ENCODE measurements around the gene HIPK1.

GRCh38 chr1:113924473-113924872, 4.7 kb upstream of the HIPK1 start:
- TF ChIP-seq, protein P1, sequence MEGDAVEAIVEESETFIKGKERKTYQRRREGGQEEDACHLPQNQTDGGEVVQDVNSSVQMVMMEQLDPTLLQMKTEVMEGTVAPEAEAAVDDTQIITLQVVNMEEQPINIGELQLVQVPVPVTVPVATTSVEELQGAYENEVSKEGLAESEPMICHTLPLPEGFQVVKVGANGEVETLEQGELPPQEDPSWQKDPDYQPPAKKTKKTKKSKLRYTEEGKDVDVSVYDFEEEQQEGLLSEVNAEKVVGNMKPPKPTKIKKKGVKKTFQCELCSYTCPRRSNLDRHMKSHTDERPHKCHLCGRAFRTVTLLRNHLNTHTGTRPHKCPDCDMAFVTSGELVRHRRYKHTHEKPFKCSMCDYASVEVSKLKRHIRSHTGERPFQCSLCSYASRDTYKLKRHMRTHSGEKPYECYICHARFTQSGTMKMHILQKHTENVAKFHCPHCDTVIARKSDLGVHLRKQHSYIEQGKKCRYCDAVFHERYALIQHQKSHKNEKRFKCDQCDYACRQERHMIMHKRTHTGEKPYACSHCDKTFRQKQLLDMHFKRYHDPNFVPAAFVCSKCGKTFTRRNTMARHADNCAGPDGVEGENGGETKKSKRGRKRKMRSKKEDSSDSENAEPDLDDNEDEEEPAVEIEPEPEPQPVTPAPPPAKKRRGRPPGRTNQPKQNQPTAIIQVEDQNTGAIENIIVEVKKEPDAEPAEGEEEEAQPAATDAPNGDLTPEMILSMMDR (IDR thresholded peaks at IDR 0.05; ENCODE audit: insufficient read depth, low read length): no peak
- TF ChIP-seq GABPA (IDR thresholded peaks at IDR 0.05; ENCODE audit: low read depth) (no peak), POLR2AphosphoS5 (IDR thresholded peaks at IDR 0.05; ENCODE audit: low read depth) (no peak)
- TF ChIP-seq, protein P2, sequence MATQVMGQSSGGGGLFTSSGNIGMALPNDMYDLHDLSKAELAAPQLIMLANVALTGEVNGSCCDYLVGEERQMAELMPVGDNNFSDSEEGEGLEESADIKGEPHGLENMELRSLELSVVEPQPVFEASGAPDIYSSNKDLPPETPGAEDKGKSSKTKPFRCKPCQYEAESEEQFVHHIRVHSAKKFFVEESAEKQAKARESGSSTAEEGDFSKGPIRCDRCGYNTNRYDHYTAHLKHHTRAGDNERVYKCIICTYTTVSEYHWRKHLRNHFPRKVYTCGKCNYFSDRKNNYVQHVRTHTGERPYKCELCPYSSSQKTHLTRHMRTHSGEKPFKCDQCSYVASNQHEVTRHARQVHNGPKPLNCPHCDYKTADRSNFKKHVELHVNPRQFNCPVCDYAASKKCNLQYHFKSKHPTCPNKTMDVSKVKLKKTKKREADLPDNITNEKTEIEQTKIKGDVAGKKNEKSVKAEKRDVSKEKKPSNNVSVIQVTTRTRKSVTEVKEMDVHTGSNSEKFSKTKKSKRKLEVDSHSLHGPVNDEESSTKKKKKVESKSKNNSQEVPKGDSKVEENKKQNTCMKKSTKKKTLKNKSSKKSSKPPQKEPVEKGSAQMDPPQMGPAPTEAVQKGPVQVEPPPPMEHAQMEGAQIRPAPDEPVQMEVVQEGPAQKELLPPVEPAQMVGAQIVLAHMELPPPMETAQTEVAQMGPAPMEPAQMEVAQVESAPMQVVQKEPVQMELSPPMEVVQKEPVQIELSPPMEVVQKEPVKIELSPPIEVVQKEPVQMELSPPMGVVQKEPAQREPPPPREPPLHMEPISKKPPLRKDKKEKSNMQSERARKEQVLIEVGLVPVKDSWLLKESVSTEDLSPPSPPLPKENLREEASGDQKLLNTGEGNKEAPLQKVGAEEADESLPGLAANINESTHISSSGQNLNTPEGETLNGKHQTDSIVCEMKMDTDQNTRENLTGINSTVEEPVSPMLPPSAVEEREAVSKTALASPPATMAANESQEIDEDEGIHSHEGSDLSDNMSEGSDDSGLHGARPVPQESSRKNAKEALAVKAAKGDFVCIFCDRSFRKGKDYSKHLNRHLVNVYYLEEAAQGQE (IDR thresholded peaks at IDR 0.05; ENCODE audit: insufficient replicate concordance, low read depth): no peak

All from HL-60 (cell line).